ENCODE measurements around the gene CDC37L1. TPM values are rescaled to one million over a fixed set of nuclear protein-coding genes. Genes with fewer than 3 reads are reported as not detected.

CDC37L1 gene
- total and polyA plus RNA-seq, 2 of the 8 experiments (the other 6 are each of a cell fraction or from before 2014, with no cell fraction given) = 4.6 to 23.8 TPM

DNA sequence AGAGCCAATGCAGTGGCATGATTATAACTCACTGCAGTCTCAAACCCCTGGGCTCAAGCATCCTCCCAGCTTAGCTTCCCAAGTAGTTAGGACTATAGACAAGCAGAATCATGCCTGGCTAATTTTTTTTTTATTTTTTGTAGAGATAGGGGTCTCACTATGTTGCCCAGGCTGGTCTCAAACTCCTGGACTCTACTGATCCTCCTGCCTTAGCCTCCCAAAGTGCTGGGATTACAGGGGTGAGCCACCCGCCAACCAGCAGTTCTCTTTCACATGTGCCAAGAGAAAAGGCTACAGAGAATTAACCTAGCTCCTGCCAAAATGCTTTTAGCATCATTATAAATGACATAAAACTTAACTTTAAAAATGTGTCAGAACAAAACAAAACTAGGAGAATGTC, 53.5 kb downstream of the CDC37L1 start (continued):
- TF ChIP-seq, protein P1, sequence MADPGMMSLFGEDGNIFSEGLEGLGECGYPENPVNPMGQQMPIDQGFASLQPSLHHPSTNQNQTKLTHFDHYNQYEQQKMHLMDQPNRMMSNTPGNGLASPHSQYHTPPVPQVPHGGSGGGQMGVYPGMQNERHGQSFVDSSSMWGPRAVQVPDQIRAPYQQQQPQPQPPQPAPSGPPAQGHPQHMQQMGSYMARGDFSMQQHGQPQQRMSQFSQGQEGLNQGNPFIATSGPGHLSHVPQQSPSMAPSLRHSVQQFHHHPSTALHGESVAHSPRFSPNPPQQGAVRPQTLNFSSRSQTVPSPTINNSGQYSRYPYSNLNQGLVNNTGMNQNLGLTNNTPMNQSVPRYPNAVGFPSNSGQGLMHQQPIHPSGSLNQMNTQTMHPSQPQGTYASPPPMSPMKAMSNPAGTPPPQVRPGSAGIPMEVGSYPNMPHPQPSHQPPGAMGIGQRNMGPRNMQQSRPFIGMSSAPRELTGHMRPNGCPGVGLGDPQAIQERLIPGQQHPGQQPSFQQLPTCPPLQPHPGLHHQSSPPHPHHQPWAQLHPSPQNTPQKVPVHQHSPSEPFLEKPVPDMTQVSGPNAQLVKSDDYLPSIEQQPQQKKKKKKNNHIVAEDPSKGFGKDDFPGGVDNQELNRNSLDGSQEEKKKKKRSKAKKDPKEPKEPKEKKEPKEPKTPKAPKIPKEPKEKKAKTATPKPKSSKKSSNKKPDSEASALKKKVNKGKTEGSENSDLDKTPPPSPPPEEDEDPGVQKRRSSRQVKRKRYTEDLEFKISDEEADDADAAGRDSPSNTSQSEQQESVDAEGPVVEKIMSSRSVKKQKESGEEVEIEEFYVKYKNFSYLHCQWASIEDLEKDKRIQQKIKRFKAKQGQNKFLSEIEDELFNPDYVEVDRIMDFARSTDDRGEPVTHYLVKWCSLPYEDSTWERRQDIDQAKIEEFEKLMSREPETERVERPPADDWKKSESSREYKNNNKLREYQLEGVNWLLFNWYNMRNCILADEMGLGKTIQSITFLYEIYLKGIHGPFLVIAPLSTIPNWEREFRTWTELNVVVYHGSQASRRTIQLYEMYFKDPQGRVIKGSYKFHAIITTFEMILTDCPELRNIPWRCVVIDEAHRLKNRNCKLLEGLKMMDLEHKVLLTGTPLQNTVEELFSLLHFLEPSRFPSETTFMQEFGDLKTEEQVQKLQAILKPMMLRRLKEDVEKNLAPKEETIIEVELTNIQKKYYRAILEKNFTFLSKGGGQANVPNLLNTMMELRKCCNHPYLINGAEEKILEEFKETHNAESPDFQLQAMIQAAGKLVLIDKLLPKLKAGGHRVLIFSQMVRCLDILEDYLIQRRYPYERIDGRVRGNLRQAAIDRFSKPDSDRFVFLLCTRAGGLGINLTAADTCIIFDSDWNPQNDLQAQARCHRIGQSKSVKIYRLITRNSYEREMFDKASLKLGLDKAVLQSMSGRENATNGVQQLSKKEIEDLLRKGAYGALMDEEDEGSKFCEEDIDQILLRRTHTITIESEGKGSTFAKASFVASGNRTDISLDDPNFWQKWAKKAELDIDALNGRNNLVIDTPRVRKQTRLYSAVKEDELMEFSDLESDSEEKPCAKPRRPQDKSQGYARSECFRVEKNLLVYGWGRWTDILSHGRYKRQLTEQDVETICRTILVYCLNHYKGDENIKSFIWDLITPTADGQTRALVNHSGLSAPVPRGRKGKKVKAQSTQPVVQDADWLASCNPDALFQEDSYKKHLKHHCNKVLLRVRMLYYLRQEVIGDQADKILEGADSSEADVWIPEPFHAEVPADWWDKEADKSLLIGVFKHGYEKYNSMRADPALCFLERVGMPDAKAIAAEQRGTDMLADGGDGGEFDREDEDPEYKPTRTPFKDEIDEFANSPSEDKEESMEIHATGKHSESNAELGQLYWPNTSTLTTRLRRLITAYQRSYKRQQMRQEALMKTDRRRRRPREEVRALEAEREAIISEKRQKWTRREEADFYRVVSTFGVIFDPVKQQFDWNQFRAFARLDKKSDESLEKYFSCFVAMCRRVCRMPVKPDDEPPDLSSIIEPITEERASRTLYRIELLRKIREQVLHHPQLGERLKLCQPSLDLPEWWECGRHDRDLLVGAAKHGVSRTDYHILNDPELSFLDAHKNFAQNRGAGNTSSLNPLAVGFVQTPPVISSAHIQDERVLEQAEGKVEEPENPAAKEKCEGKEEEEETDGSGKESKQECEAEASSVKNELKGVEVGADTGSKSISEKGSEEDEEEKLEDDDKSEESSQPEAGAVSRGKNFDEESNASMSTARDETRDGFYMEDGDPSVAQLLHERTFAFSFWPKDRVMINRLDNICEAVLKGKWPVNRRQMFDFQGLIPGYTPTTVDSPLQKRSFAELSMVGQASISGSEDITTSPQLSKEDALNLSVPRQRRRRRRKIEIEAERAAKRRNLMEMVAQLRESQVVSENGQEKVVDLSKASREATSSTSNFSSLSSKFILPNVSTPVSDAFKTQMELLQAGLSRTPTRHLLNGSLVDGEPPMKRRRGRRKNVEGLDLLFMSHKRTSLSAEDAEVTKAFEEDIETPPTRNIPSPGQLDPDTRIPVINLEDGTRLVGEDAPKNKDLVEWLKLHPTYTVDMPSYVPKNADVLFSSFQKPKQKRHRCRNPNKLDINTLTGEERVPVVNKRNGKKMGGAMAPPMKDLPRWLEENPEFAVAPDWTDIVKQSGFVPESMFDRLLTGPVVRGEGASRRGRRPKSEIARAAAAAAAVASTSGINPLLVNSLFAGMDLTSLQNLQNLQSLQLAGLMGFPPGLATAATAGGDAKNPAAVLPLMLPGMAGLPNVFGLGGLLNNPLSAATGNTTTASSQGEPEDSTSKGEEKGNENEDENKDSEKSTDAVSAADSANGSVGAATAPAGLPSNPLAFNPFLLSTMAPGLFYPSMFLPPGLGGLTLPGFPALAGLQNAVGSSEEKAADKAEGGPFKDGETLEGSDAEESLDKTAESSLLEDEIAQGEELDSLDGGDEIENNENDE (IDR thresholded peaks at IDR 0.05; ENCODE audit: insufficient replicate concordance, low read length) = no peak
- TF ChIP-seq POLR2AphosphoS5 (IDR thresholded peaks at IDR 0.05; ENCODE audit: low read depth, low read length) (no peak), GTF2F1 (IDR thresholded peaks at IDR 0.05; ENCODE audit: borderline replicate concordance, low read depth, low read length) (no peak), KDM5A (IDR thresholded peaks at IDR 0.05; ENCODE audit: low read length) (no peak), RBBP5 (IDR thresholded peaks at IDR 0.05; ENCODE audit: borderline replicate concordance, low read depth, low read length) (no peak), SIN3A (conservative IDR thresholded peaks at IDR 0.05 in 1 of 2, IDR thresholded peaks at IDR 0.05 in 1 of 2; ENCODE audit: low read depth in 1 of 2, low read length in 2 of 2) (no peak), BCL11A (IDR thresholded peaks at IDR 0.05; ENCODE audit: low read depth in 2 of 2, low read length in 2 of 2) (no peak), CBX5 (IDR thresholded peaks at IDR 0.05; ENCODE audit: low read depth, low read length) (no peak), POLR2A (IDR thresholded peaks at IDR 0.05; ENCODE audit: control extremely low read depth in 1 of 2, low read depth in 2 of 2, low read length in 2 of 2) (no peak), HDAC2 (IDR thresholded peaks at IDR 0.05; ENCODE audit: borderline replicate concordance in 1 of 2, low read depth in 2 of 2, low read length in 2 of 2) (no peak), TEAD4 (IDR thresholded peaks at IDR 0.05; ENCODE audit: low read depth, low read length) (no peak)
